Activated CD4-positive, alpha-beta T cell treated with anti-CD3 and anti-CD28 coated beads for 48 hours (primary cell): ENCODE measurements around the gene MAML2.

Experiments used
- DNase-seq: peaks from one replicate; pipeline ENCODE4 v3.0.0-alpha.2; 2020

Gene MAML2

DNA sequence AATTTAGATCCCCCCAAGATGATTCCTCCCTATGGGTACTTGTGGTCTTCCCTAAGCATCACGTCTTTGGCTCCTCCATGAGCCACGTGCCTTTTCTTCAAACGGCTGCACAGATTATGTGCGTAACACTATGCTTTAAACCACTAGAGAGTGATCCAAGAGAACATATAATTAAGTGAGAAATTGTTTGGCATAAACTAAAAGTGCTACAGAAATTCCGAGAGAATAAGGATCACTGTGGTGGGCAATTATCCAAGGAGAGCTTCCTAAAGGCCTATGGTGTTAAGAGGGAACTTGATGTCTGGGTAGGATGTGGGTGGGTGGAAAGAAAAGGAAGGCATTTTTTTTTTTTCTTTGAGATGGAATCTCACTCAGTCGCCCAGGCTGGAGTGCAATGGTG is 110.9 kb downstream of the MAML2 start:
- no peak for DNase-seq

DNA sequence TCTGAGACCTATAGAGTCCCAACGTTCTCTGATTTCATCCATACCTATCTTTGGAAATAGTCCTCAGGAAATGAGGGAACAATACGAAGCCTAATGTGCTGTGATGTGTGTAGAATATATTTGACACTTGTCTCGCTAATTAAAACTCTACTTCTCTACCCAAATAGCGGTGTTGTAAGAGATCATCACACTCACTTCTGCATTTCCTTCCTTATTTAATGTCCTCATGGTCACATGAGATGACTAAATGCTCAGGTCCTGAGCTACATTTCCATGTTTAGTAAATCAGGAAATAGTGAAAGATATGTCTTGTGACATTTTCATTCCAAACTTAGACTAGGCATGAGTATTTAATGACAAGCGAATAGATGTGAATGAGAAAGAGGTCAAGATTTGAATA is 112.3 kb downstream of the MAML2 start:
- DNase-seq = no peak

DNA sequence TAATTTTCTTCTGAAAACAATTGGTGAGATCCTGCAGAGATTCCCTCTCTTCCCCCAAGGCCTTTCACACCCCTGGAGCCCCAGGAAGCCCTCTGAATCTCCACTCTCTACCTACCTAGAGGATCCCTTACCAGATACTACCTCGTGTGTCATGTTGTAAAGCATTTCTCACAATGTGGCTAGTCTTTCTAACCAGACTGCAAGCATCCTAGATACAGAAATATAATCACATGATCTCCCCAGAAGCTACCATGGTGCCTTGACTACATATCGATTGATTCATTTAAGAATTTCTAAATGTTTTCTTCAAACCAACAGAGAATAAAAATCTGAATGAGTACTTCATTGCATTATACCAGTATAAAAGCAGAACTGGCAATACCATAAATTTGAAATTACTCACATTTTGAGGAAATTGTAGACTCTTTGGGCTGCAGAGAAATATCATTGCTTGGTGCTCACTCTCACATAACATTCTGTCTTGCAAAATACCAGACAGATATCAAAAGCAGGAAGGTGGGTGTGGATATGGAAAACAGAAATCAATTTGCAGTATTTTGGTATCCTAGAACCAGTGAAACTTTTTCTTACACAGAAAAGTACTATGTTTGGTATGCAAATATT is 113.5 kb downstream of the MAML2 start:
- no peak for DNase-seq

- DNase-seq = no peak
Measured at GRCh38 chr11:96228910-96229309, 114.1 kb downstream of the MAML2 start.

DNA sequence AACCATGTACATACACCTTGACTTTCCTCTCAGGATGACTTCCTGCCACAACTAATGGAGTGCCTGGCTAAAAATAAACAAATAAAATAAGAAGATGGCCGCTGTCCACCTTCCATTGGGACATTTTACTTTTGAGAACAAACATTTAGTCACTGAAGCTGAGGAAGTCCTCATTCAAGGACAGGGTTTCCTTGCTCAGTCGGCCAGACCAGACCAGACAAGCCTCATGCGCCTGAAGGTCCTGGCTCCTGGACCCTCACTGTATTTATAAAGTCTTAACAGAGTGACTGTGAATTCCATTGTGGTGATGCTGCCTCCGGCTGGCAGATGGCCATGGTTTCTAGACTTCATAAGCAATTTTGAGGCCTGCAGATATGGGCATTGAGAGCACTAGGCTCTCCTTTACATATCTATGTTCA is 114.5 kb downstream of the MAML2 start:
- no peak for DNase-seq

- DNase-seq = no peak
Measured at GRCh38 chr11:96227244-96227643, 115.8 kb downstream of the MAML2 start.

GRCh38 chr11:96223083-96223482 is 119.9 kb downstream of the MAML2 start:
- no peak for DNase-seq

GRCh38 chr11:96222102-96222501 is 120.9 kb downstream of the MAML2 start:
- no peak for DNase-seq

DNA sequence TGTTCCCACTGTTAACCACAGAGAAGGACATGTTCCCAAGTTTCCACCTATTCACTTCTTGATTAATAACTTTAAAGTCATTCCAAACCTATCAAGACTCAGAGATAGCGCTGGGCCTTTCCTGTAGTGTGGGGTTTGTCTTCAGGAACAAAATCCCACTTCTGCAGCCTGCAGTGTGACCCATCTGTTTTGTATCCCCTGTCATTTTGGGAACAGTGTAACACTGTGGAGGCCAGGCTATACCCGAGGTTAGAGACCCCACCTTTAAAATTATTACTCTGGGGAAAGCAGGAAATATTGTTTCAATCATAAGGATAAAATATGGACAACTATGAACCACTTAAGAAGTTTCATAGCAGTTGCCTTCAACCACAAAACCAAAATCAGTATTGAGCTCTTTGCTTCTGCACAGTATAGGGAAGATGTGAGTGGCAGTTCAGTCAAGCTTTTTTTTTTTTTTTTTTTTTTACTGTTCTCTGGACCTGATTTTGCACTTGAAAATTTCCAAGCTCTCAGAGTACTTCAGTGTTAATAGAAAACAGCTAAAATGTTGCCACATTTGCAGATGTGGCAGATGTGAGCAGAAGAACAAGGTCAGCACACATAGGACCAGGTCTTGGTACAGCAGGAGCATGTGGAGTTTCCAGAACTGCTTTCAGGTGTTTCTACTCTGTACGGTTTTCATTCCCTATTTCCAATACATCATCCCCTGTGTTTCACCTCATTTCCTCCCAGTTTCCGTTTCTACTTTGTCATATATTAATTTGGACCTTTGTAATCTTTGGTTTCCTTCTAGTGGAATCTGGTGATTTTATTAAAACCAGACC is 121.5 kb downstream of the MAML2 start:
- DNase-seq = no peak

GRCh38 chr11:96219981-96220623 is 122.9 kb downstream of the MAML2 start:
- no peak for DNase-seq

- no peak for DNase-seq
Measured at GRCh38 chr11:96218901-96219300, 124.1 kb downstream of the MAML2 start.

GRCh38 chr11:96218006-96218405 is 125.0 kb downstream of the MAML2 start:
- no peak for DNase-seq

DNA sequence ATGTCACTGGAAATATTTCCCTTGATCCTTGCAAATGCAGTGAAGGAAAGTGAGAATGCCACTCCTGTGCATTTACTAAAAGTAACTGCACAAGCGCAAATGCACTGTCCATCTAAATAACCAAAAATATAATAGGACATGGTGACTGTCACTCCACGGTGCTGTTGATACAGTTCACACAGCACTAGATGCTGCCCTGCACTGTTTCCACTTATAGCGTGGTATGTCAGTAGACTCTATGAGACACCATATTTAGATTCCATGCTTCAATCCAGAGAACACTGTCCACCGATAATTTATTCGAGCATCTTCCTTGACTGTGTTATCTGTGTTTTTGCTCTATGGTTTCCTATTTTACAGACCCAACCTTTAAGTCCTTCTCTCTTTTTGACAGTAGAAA is 125.8 kb downstream of the MAML2 start:
- no peak for DNase-seq

DNA sequence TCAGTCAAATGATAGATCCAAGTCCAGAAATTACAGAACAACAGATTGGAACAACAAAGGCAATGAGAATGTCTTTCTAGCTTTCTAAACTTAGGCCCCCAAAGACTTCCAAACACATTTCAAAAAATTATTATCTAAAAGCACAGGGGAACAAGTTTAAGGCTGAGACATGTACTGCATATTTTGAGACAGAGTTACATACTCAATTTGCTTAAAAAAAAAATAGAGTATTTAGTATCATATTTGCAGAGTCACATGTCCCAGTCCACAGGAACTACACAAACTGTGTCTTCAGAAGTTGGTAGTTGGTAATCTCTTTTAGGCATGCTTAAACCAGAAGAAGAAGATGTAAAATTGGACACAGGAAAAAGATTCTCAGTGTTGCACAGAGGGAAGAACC is 127.2 kb downstream of the MAML2 start:
- no peak for DNase-seq

- DNase-seq = peak; percentile 24
Measured at GRCh38 chr11:96215110-96215782, 127.7 kb downstream of the MAML2 start.

- no peak for DNase-seq
Measured at GRCh38 chr11:96214777-96215109, 128.3 kb downstream of the MAML2 start.

- no peak for DNase-seq
Measured at GRCh38 chr11:96213500-96213899, 129.5 kb downstream of the MAML2 start.

GRCh38 chr11:96211436-96211835 is 131.6 kb downstream of the MAML2 start:
- peak; percentile 40 for DNase-seq

DNA sequence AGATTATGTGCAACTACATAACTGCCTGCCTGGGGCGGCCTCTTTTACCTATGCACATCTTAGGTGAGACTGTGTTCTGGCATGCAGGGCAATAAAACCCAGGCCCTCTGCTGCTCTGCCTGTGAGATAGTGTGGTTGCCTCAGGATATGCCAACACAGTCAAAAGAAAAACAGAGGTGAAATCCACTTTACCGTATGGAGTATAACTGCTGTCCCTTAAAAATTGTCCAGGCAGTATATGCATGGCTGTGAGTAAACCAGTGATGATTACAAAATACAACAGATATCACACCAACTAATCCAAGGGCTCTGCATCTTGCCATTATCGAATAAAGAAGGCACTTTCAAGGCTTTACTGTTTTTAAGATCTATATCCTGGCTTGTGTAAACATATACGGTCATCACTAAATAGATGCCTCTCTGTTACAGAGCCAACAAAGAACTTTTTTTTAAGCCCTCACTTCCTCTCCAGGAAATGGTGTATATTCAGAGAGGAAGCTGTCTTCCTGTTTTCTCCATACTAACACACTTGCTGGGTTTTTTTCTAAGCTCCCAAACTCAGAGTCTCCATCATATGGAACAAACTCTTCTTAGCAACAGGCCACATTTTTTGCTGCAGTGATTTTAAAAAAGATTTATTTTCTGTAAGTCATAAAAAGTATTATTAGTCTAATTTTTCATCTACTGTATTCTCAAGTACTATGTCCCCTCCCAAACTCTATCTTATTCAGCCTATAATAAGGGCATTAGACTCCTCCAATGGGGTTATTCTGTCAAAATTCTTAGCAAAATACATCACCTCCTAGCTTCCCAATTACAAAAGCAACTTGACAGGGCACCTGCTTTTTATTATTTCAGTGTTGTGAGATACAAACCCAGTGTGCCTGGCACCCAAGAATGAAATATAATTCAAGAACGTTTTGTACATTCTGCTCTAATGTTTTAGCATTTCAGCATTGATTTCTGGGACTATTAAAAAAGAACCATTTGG is 135.2 kb downstream of the MAML2 start:
- DNase-seq = peak; percentile 32

DNA sequence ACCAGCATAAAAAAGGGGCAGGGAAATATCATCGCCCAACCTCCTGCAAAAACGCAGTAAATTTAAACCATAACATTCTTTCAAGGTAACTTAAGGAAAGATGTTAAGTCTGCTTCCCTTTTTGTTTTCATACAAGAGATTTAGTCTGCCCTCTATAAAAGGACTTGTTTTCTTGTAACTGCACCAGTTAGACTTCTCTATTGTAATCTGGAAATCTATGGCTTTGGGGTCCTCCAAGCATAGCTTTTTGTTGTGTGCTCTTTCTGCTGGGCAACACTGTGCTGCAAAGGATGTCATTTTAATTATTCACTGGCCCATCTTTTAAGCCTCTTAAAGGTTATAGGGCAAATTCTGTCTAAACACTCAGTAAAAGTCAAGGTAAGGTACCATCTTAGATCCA is 136.0 kb downstream of the MAML2 start:
- DNase-seq = no peak

- peak; percentile 45 for DNase-seq
Measured at GRCh38 chr11:96205460-96205809, 137.6 kb downstream of the MAML2 start.

DNA sequence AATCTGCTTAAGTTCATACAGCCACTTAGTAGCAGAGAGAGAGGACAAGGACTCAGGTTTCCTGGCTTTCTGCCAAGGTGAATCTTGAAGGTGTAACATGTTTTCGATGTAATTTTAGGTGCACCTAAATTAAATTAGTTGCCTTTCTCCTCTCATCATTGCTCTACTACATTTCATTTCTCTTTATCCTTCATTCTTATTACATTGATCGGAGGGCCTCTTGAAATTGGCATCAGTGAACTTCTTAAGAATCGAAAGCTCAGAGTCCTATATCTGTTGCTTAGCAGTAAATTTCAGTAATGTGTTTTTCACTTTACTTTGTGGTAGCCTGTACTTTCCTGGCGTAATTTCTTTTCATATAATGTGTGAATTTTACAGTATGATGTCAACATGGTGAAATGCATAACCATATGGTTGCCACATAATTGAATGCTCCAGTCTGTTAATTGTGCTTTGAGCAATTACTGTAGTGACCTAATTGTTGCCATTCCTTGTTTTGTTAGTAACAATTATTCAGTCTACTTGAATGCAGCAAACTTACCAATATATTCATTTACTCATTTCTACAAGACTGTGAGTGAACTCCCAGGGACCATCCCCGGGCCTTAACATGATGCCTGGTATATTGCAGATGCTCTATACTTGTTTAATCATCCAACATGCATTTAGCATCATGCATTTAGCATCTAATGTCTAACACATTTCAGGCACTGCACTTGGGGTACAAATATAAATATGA is 138.1 kb downstream of the MAML2 start:
- DNase-seq = peak; percentile 59
